GM23338 (cell line): ENCODE results near the gene LCE3E.
"Not testable (repeated sequence)": the region's sequence is repeated elsewhere in the genome, so short reads cannot be mapped to it uniquely, and the experiment has no call there.

Experiments used
- EZH2 ChIP-seq: fragments of 200-600 bp; sonication (generic); IDR thresholded peaks from one replicate; pipeline ENCODE4 v1.8.0; 2017; ENCODE audit warnings: antibody characterized with exemption, mild to moderate bottlenecking, low read depth; ENCODE audit not compliant: unreplicated experiment
- POLR2AphosphoS5 ChIP-seq: IDR thresholded peaks from 2 replicates; pipeline ENCODE4 v1.6.1; 2016; ENCODE audit warnings: antibody characterized with exemption, low read depth
- TF ChIP-seq, protein P1 (sequence below), 2 experiments: fragments of 200-600 bp in 1 of 2; sonication (generic) in 1 of 2; conservative IDR thresholded peaks; 2 replicates each; pipeline versions ENCODE4 v1.5.1 to v1.6.1; 2016 to 2017; ENCODE audit warnings: antibody characterized with exemption in 2 of 2, low read depth in 2 of 2, mild to moderate bottlenecking in 2 of 2, moderate library complexity in 1 of 2
- TF ChIP-seq, protein P2 (sequence below): IDR thresholded peaks from one replicate; pipeline ENCODE4 v1.6.1; 2018; ENCODE audit warnings: antibody characterized with exemption; ENCODE audit not compliant: unreplicated experiment

DNA sequence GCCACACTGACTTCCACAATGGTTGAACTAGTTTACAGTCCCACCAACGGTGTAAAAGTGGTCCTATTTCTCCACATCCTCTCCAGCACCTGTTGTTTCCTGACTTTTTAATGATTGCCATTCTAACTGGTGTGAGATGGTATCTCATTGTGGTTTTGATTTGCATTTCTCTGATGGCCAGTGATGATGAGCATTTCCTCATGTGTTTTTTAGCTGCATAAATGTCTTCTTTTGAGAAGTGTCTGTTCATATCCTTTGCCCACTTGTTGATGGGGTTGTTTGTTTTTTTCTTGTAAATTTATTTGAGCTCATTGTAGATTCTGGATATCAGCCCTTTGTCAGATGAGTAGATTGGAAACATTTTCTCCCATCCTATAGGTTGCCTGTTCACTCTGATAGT is 18.2 kb downstream of the LCE3E start:
- TF ChIP-seq, protein P1, sequence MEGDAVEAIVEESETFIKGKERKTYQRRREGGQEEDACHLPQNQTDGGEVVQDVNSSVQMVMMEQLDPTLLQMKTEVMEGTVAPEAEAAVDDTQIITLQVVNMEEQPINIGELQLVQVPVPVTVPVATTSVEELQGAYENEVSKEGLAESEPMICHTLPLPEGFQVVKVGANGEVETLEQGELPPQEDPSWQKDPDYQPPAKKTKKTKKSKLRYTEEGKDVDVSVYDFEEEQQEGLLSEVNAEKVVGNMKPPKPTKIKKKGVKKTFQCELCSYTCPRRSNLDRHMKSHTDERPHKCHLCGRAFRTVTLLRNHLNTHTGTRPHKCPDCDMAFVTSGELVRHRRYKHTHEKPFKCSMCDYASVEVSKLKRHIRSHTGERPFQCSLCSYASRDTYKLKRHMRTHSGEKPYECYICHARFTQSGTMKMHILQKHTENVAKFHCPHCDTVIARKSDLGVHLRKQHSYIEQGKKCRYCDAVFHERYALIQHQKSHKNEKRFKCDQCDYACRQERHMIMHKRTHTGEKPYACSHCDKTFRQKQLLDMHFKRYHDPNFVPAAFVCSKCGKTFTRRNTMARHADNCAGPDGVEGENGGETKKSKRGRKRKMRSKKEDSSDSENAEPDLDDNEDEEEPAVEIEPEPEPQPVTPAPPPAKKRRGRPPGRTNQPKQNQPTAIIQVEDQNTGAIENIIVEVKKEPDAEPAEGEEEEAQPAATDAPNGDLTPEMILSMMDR (conservative IDR thresholded peaks at IDR 0.05; ENCODE audit: low read depth in 2 of 2) = not testable (repeated sequence)
- TF ChIP-seq POLR2AphosphoS5, EZH2: not testable (repeated sequence)
- TF ChIP-seq, protein P2, sequence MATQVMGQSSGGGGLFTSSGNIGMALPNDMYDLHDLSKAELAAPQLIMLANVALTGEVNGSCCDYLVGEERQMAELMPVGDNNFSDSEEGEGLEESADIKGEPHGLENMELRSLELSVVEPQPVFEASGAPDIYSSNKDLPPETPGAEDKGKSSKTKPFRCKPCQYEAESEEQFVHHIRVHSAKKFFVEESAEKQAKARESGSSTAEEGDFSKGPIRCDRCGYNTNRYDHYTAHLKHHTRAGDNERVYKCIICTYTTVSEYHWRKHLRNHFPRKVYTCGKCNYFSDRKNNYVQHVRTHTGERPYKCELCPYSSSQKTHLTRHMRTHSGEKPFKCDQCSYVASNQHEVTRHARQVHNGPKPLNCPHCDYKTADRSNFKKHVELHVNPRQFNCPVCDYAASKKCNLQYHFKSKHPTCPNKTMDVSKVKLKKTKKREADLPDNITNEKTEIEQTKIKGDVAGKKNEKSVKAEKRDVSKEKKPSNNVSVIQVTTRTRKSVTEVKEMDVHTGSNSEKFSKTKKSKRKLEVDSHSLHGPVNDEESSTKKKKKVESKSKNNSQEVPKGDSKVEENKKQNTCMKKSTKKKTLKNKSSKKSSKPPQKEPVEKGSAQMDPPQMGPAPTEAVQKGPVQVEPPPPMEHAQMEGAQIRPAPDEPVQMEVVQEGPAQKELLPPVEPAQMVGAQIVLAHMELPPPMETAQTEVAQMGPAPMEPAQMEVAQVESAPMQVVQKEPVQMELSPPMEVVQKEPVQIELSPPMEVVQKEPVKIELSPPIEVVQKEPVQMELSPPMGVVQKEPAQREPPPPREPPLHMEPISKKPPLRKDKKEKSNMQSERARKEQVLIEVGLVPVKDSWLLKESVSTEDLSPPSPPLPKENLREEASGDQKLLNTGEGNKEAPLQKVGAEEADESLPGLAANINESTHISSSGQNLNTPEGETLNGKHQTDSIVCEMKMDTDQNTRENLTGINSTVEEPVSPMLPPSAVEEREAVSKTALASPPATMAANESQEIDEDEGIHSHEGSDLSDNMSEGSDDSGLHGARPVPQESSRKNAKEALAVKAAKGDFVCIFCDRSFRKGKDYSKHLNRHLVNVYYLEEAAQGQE = not testable (repeated sequence)
